RWPE2 (cell line): ENCODE data around the gene THTPA.

Experiments used
- ATAC-seq: fragments of 200-7000 bp; cut with Tn5 transposase; 3 replicates; pipeline ENCODE4 v1.9.1; 2021; ENCODE audit warnings: low read depth
- DNase-seq: peaks from one replicate; pipeline ENCODE4 v3.0.0-alpha.2; 2020; ENCODE audit warnings: low spot score
- H3K27ac ChIP-seq: fragments of 450-650 bp; 2 replicates; pipeline ENCODE4 v1.5.1; 2017; ENCODE audit warnings: mild to moderate bottlenecking; ENCODE audit not compliant: poor library complexity, severe bottlenecking
- H3K27me3 ChIP-seq: fragments of 250-450 bp; sonication (Bioruptor Pico); 2 replicates; pipeline ENCODE4 v1.5.1; 2021; ENCODE audit warnings: mild to moderate bottlenecking, moderate library complexity; ENCODE audit not compliant: insufficient read depth, poor library complexity, severe bottlenecking
- H3K36me3 ChIP-seq: fragments of 250-450 bp; sonication (Bioruptor Pico); 2 replicates; pipeline ENCODE4 v1.5.1; 2020; ENCODE audit warnings: low read depth, mild to moderate bottlenecking, moderate library complexity
- H3K4me1 ChIP-seq: fragments of 250-450 bp; sonication (Bioruptor Pico); 2 replicates; pipeline ENCODE4 v1.5.1; 2021; ENCODE audit warnings: mild to moderate bottlenecking, moderate library complexity; ENCODE audit not compliant: insufficient read depth, poor library complexity, severe bottlenecking
- H3K4me3 ChIP-seq: fragments of 250-450 bp; sonication (Bioruptor Pico); 2 replicates; pipeline ENCODE4 v1.5.1; 2021; ENCODE audit warnings: mild to moderate bottlenecking, moderate library complexity; ENCODE audit not compliant: severe bottlenecking
- H3K9me3 ChIP-seq: fragments of 250-450 bp; sonication (Bioruptor Pico); 2 replicates; pipeline ENCODE4 v1.5.1; 2021; ENCODE audit warnings: mild to moderate bottlenecking, moderate library complexity; ENCODE audit not compliant: severe bottlenecking
- CTCF ChIP-seq: fragments of 450-650 bp; IDR thresholded peaks from one replicate; pipeline ENCODE4 v1.5.1; 2017; ENCODE audit warnings: mild to moderate bottlenecking, moderate library complexity; ENCODE audit not compliant: poor library complexity, severe bottlenecking

Gene THTPA

DNA sequence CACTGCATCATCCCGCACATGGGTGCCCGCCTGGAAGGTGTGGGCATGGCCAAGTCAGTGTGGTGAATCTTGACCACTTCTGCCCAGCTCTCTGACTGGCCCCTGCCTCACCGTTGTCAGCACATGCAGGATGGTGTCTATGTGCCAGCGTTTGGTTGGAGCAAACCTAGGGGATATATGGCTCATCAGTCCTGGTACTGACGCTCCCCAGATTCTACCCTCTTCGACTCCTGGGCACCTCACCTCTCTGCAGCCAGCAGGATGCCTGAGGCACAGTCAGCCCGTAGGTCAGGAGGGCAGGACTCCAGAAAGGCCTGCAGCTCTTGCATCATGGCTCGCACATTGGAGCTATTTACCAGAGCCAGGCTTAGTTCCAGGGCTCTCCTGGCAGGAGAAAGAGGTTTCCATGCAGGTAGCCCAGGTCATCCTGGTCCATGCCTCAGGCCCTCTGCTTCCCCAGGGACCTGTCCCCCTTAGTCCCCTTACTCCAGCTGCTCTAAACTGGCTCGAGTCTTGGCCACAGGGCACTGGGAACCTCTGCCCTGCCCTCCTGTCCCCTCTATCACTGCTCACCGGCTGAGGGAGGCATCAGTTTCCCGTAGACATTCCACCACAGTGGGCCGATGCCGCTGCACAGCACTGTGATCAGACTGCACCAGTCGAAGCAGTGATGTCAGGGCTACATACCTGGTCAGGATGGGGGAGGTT lies 7.6 kb downstream of the THTPA start:
- H3K27ac ChIP-seq: no peak overlapping the region
- DNase-seq: no peak
- no peaks in the 10 kb centered on the region for H3K27me3 ChIP-seq
- H3K4me1 ChIP-seq: peaks cover 4% of the 10 kb centered on the region
- H3K36me3 ChIP-seq: peaks cover 74% of the 10 kb centered on the region
- H3K4me3 ChIP-seq: no peak overlapping the region
- TF ChIP-seq CTCF: no peak
- ATAC-seq: no peak
- H3K9me3 ChIP-seq: no peaks in the 10 kb centered on the region

- Histone ChIP-seq H3K27me3 (no peaks in the 10 kb centered on the region), H3K36me3 (peaks cover 67% of the 10 kb centered on the region)
Observed at GRCh38 chr14:23564181-23564812, 8.2 kb downstream of the THTPA start.

DNA sequence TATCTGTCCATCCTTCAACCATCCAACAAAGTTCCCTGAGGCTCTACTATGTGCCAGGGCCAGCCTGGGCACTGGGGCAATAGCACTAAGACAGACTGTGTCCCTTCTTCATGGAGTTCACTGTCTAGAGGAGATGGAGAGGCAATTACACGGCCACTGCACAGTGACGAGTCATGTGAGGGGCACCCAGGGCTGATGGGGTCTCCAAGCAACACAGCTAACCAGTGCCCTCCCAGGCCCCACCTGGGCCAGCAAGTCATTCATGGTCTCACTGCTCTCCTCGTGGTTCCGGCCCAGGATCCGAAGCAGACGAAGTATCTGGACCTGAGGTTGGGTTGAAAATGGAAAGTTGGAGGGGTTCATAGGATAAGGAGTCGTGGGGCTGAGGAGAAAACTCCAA lies 8.8 kb downstream of the THTPA start:
- DNase-seq (no peak), ATAC-seq (no peak)
- Histone ChIP-seq H3K4me1 (peaks cover 4% of the 10 kb centered on the region), H3K27me3 (no peaks in the 10 kb centered on the region), H3K4me3 (no peak overlapping the region), H3K9me3 (no peaks in the 10 kb centered on the region), H3K27ac (no peak overlapping the region), H3K36me3 (peaks cover 61% of the 10 kb centered on the region)
- no peak for TF ChIP-seq CTCF

More at GRCh38 chr14:23564181-23564812, 8.2 kb downstream of the THTPA start:
- ATAC-seq: no peak
- DNase-seq: no peak
- no peak for TF ChIP-seq CTCF
- no peak overlapping the region for H3K4me3 ChIP-seq
- H3K4me1 ChIP-seq: peaks cover 4% of the 10 kb centered on the region
- H3K27ac ChIP-seq: no peak overlapping the region
- no peaks in the 10 kb centered on the region for H3K9me3 ChIP-seq

GRCh38 chr14:23565626-23566025 lies 9.6 kb downstream of the THTPA start:
- TF ChIP-seq CTCF: no peak
- no peak overlapping the region for H3K4me3 ChIP-seq
- ATAC-seq (no peak), DNase-seq (no peak)
- peaks cover 4% of the 10 kb centered on the region for H3K4me1 ChIP-seq
- H3K27me3 ChIP-seq: no peaks in the 10 kb centered on the region
- H3K27ac ChIP-seq: no peak overlapping the region
- peaks cover 56% of the 10 kb centered on the region for H3K36me3 ChIP-seq
- H3K9me3 ChIP-seq: no peaks in the 10 kb centered on the region

DNA sequence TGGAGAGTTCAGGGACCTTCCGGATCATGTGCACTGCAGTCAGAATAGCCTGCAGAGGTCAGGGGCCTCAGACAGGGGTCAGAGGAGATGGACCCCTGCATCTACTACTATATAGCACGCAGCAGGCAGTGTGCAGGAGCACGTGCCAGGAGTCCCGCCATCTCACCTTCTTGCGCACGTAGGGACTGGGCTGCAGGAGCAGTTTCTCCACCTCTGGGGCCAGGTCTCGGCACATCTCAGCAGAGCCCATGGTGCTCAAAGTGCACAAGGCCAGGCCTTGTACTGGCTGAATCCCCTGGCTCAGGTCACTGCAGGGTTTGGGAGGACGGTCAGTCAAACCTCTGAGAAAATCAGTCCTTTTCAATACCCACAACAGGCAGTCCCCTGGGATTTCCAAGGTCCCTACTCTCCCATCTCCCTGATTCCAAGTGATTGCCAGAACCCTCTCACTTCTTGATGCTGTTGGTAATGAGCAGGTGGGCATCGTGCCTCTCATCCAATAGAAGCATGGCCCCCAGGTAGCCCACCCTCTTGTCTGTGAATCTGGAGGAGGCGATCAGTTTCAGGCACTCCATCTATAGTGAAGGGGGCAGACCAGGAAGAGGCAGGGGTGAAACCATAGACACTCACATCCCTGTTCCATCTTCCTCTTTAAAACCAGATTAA lies 10.2 kb downstream of the THTPA start:
- H3K4me3 ChIP-seq: peak overlapping the region; percentile 71
- H3K9me3 ChIP-seq: no peaks in the 10 kb centered on the region
- TF ChIP-seq CTCF: no peak
- H3K27ac ChIP-seq: no peak overlapping the region
- H3K27me3 ChIP-seq: no peaks in the 10 kb centered on the region
- peaks cover 4% of the 10 kb centered on the region for H3K4me1 ChIP-seq
- no peak for DNase-seq
- peaks cover 50% of the 10 kb centered on the region for H3K36me3 ChIP-seq
- ATAC-seq: no peak
